Renal cortex interstitium (tissue), 11 donors: ENCODE results near the gene PRDM2. TPM values are rescaled to one million over a fixed set of nuclear protein-coding genes. Genes with fewer than 3 reads are reported as not detected.
"Not testable (repeated sequence)": the region's sequence is repeated elsewhere in the genome, so short reads cannot be mapped to it uniquely, and the experiment has no call there.

ENCODE experiments used
- DNase-seq, 11 donors: peaks; one replicate each; pipeline ENCODE4 v3.0.0-alpha.2; 2013; ENCODE audit warnings: low read depth in 9 of 11, low spot score in 4 of 11; ENCODE audit errors: extremely low read depth in 1 of 11
- polyA plus RNA-seq, 3 donors: library from polyadenylated mRNA; unstranded; fragments of 120-200 nt; gene quantifications; one replicate each; pipeline ENCODE4 v1.2.1, GENCODE V29; 2013; ENCODE audit not compliant: insufficient read length in 3 of 3

Gene PRDM2
- polyA plus RNA-seq, 3 donors, result 36.5 to 39.5 (median 36.9) TPM

DNA sequence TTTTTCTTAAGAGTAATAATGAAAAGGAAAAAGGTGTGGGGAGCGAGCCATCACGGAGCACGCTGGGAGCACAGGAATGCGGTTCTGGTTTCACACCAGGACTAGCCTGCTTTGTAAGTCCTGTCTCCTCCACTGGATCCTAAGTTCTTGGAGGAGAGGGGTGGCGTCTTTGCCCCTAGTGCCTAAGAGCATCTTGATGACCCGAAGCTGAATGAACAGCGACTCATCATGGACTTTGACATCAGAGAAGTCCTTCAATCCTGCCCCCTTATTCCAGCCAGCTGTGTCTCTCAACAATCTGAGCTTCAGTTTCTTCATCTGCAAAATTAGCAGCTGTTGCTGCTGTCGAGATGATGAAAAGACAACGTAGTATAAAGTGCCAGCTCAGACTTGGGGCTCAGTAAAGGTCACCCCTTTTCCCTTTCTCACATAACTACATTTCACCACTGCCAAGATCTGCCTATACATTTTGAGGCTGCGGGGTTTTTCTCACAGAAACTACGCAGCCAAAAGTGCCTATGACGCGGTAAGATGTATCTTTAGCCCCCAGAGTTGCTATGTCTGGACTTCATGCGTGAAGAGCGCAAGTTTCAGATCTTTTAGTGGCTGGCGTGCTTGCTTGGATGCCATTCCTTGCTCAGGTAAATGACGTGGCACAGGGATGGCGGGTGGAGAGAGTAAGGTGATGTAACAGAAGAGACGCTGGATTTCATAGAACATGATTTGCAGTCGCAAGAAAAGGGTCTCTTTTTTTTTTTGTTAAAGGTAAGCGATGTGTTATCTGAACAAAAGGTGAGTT, 4.9 kb upstream of the PRDM2 start:
- DNase-seq, result no peak

DNA sequence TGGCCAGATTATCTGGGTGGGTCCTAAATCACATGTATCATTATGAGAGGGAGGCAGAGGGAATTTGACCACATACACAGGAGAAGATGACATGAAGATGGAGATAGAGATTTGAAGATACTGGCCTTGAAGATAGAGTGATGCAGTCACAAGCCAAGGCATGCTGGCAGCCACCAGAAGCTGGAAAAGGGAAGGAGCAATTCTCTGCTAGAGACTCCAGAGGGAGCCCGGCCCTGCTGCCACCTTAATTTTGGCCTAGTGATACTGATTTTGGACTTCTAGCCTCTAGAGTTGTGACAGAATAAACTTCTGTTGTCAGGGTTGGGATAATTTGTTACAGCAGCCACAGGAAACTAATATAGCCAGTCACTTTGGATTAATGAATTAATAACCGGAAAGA, 2.2 kb upstream of the PRDM2 start:
- DNase-seq, result no peak

DNA sequence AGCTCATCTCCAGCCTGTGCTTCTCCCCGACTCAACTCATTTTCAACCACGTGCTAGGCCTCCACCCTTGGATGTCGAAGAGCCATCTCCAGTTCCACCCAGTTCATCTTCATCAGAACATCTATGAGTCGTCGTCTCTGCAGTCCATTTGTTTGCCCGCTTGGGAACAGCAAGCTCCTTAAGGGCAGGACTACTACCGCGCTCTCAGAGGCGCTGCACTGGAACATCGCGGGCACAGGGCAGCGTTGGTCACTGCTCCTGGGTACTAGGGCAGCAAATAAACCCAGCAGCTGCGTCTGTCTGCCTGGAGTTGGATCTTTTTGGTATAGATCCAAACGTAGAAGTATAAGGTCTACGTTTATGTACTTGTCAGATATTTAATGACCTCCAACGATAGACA, 478 bp upstream of the PRDM2 start:
- no peak for DNase-seq

DNA sequence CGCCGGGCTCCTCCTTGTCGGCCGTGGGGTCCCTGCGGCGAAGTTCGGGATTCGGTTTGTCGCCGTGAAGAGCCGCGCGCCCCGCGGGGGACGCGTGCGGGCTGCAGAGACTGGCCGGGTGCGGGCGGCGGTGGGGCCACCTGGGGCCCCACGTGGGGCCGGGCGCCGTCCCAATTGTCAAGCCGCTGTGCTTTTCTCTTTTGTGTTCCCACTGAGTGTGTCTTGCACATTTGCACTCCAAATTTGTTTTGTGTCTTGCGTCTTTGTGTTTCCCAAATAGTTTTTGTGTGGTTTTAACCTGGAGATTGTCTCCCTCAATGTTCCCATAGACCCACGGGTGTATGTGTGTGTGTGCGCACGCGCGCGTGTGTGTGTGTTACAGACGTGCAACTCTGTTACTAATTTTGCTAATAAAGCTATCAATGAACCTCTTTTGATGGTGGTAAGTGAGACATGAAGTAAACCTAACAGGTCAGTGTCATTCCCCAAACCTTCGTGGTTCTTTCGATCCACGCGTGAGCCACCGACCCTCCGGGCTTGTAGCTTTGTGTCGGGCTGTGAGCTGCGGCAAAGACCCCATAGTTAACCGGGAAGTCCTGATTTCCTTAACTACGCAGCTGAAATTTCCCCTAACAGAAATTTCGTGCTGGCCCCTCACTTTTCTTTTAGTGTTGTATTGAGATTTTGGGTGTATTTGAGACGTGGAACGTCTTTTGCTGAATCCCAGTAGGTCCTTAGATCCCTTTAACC, 708 bp downstream of the PRDM2 start:
- DNase-seq, result peak in 5 of 11 donors; percentile 23 to 56 (median 40)

DNA sequence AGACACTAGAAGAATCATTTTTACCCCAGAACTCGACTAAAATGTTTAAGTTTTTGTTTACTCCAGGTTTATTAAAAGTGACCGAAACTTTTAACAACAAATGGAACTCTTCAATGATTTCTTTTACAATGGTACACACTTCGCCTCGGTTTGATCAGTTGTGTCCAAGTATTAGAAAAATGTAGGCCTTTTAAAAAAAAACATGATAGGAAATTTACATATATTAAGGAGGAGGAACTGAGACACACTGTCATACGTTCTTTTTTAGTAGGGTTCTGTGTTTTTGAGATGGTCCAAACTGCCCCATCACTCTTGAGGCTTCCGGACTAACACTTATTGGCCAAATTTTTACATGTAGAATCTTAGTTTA, 1.3 kb downstream of the PRDM2 start:
- DNase-seq, result no peak

DNA sequence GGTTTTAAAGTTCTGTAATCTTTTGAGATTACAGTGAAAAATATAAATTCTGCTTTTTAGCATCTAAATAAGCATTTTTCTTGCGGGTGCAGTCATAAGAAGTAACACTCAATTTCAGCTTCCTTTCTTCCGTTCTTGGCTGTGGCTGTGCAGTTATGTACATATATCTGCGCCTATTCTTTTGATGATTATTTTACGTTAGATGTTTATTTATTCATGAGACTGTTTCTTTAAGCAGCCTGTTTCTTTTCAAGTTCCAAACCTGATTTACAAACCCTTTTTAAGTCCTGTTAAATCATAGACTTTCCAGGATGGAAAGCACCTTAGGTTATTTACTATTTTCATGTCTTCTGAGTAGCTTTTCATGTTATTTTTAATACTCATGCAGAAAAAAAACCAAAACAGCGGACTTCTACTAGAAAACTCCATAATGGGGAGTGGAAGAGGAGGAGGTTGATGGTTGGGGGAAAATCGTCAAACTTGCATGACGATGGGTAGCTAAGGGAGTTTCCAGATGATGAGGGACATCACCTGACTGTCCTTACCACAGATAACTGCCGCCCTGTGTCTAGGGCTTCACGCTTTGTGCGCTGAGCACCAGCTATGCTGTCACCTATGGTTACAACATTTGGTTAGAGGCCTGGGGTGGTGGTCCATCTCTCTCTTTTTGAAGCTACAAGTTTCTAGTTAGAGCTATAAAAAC, 2.6 kb downstream of the PRDM2 start:
- DNase-seq, result no peak

DNA sequence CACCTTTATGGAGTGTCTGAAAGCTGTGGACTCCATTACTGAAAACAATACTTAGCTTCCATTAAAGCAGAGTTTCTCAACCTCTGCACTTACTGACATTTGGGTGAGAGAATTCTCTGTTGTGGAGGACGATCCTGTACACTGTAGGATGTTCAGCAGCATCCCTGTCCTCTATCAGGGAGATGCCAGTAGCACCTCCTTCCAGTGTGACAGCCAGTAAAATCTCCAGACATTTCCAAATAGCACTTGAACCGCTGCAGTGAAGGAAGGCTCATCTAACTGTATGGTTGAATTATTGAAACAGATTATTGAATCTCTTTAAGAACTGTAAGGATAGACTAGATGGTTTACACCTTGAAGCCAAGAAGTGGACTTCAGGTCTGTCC, 3.1 kb downstream of the PRDM2 start:
- no peak for DNase-seq

DNA sequence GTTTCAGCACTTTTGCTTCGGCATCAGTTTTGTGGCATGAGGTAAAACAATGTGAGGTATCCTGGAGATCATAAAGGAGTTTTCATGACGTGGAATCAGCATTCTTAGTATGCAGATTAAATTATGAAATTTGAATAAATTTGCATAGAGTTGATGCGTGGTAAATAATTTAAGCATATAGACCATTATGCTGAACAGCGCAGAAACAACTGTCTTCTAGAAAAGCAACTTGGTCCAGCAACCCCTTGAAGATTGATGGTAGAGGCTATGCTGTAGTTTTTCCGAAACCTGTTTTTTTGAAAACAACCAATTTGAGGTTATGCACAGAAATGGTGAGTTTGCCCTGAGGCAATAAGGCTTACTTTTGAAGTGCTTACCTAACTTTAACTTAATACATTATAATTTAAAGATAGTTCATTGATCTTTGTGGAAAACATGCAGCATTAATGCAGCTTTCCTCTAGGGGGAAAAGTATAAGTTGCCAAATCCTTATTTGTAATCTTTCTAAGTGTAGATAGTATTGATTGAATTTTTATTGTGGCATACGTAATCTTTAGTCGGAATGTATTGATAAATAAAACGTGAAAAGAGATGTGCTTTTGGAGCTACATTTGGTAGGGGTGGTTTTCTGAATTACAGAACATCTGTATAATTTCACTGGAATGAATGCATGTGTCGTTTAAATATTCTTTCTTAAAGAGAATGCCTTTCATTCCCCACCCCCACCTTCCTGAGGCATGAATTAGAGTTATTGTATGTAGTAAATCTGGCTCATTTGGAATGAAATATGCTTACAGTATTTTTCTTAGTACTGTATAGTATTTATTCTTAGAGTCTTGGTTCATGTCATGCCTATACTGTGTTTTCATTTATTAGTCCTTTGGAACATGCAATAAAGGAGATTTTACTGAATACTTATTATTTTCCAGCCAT, 3.8 kb downstream of the PRDM2 start:
- peak in 1 of 11 donors; percentile 39 for DNase-seq

DNA sequence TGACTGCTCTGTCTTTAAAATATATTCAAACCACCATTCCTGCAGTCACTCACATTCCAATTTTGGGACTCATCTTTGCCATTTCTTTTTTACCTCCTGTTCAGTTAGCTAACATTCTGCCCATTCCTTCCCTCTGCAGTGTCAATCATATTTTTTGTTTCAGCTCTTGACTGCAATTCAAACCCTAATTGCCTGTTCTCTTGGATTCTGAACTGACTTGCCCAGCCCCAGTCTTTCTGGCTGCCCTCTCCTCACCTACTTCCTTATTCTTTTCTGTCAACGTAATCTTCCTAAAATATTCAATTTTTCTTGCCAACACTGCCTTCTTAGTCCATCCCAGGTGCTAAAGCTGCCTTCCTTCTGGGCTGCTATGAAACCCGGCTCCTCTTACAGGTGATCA, 6.1 kb downstream of the PRDM2 start:
- DNase-seq, result no peak

DNA sequence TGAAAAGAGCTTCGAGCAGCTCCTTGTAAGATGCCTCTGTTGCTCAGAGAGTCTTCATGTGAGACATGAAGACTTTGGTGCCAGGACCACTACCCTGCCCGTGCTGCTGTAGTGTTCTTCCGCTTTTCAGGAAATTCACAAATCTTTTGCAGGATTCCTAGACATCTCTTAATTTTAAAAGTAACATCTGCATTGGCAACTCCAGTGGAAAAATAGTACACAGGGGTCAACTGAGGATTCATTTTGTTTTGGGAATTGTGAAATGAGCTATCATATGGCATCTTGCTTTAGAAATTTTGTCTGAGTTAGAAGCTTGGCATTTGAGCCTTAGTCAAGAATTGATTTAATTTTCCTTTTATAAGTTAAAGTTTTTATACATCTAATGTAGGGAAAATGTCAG, 7.2 kb downstream of the PRDM2 start:
- DNase-seq, result no peak

DNA sequence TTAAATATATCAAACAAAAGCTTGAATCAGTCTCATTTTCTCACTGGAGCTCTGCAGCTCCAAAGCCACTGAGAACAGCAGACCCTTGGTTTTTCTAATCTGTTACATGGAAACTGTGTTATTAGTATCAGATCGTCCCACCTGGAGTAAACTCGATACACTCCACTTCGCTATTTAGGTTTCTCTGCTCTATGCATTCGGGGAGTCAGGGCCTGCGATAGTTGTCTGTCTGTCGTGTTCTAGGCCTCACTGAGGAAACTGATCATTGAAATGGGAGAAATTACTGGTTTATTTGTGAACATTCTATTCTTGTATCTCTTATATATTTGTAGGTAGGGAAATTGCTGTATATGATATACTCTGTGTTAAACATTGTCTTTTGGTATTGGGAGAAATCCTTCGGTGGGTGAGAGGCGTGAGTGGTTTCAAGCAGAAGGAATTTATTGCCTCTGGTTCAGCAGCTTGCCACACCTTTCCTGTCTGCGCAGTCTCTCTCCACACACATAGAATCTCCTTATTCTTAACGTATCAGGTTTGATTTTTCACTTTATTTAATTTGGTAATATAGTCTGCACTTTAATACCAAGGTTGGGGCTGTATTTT, 8.5 kb downstream of the PRDM2 start:
- DNase-seq, result no peak

DNA sequence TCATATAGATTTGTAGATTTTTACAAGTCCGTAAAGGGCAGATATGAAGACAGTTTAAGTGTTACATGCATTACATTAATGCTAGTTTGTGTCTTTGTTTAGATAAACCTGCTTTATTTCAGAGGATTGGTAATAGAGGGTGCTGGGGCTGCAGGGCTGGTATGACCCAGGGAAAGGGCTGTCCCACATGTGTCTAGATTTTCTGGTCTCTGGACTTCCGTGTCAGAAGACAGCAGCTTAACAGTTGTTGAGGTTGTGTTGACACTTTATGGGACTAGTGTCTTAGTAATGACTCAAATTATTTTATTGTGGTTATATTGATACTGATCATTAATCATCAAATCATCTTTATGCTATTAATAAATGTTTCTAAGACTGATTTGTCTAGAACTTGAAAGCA, 10.1 kb downstream of the PRDM2 start:
- no peak for DNase-seq

DNA sequence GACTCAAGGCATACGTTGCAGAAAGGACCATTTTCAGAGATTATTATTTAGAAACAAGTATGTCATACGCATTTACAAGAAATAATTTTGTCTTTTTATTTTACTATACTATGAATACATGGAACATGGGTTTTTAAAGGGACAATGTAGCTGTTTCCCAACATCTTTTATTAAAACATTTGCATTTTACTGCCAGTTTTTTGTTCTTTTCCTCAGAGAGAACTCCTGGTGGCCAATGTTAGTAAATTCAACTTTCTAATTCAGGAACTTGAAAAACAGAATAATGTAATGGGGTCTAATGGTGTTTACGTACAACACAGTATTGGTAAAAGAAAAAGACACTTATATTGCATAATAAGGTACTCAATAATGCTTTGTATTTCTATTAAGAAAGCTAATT, 14.9 kb downstream of the PRDM2 start:
- no peak for DNase-seq

DNA sequence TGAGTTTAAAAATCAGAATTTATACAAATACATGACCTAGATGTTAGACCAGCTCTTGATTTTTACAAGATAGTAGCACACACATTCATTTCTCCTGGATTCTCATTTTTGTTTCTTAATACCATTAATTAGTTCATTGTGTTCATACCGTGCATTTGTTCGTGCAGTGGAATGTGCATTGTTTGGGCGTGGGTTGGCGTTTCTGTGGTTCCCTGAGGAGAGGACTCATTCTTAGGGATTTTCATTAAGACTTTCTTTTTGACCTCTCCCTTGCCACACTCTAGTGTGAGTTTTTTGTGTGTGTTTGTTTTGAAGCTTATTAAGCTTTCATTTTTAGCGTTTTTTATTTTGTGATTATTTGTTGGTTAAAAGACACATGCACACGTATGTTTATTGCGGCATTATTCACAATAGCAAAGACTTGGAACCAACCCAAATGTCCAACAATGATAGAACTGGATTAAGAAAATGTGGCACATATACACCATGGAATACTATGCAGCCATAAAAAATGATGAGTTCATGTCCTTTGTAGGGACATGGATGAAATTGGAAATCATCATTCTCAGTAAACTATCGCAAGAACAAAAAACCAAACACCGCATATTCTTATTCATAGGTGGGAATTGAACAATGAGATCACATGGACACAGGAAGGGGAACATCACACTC, 15.8 kb downstream of the PRDM2 start:
- not testable (repeated sequence) for DNase-seq

DNA sequence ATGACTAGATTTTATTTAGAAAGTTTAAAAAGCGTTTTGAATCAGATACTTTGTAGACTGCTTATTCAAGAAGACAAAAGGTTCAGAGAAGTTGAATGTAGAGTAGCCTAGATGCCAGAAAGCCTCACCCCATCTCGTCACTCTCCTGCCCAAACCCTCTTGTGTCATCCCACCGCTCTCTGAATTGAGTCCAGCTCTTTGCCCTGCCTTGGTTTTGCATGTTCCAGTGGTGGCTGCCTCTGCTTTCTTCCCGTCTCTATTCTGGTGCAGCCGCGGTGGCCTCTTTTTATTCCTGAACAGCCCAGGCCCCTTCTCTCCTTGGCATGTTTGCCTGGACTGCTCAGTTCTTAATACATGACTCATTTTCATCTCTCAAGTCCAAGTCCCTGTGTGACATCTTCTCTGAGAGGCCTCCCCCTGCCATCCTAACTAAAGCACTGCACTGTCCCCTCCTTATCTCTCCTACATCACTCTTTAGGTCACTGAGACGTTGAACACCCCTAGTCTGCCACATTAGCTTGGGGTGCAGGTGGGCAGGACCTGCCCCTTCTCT, 22.9 kb downstream of the PRDM2 start:
- no peak for DNase-seq

DNA sequence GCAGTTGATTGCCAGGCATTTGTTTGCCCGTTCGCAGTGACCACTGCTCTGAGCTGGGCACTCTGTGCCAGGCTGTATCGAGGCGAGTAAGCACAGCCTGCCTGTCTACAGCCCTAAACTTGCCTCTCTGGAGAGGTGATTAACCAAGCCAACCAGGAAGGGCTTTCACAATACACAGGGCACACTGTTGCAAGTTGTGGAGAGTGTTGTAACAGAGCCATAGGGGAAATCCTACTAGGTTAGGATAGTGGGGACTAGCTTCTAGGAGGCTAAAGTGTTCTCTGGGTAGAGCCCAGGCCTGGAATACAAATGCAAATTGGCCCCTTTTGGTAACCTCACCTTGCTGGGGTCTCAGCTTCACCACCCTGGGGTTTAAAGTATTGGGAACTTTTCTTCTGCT, 23.8 kb downstream of the PRDM2 start:
- DNase-seq, result no peak

DNA sequence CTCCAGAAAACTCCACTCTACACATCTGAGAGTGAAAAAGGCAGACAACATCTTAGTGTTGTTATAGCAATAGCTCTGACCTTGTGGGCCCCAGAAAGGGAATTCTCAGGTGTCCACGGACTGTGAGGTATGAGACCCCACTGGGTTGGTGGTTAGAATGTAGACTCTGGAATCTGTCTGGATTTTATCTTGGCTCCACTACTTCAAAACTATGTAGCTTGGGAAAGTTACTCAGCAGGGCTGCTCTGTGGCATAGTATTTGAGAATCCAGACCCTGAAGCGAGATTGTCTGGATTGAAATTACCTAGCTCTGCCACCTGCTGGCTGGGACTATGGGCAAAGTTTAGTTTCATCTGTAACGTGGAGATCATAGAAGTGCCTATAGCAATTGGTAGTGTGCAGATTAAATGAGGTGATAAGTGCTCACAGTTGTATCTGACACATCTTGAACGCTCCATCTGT, 25.8 kb downstream of the PRDM2 start:
- DNase-seq, result no peak
